Activated CD8-positive, alpha-beta memory T cell treated with anti-CD3 and anti-CD28 coated beads, Interleukin-2, amount 10 ng/mL, durations not matched to agents 7 days and 5 days (primary cell): ENCODE measurements around the gene MAT2A. TPM values are rescaled to one million over a fixed set of nuclear protein-coding genes. Genes with fewer than 3 reads are reported as not detected.
A peak's percentile ranks its signal among the peaks of the same experiment; 100 is the strongest.

Source experiments
- ATAC-seq: fragments of 150-1000 bp; cut with Tn5 transposase; one replicate; pipeline ENCODE4 v1.10.0; 2021; ENCODE audit warnings: moderate library complexity
- CTCF ChIA-PET: fragments of 350-600 bp; sonication (Branson Sonifier 250); formaldehyde crosslinking; loops from one replicate; lab custom pipeline; 2021; ENCODE audit warnings: antibody characterized with exemption; lab: Charles Lee
- DNase-seq: peaks from one replicate; pipeline ENCODE4 v3.0.0-alpha.2; 2020
- H3K27ac Mint-ChIP-seq: one replicate; pipeline ENCODE4 v1.8.0; 2021; ENCODE audit warnings: mild to moderate bottlenecking, mixed read lengths
- H3K27me3 Mint-ChIP-seq: one replicate; pipeline ENCODE4 v1.8.0; 2021; ENCODE audit warnings: mixed read lengths
- H3K36me3 Mint-ChIP-seq: one replicate; pipeline ENCODE4 v1.8.0; 2021; ENCODE audit warnings: mild to moderate bottlenecking, mixed read lengths
- H3K4me1 Mint-ChIP-seq: one replicate; pipeline ENCODE4 v1.8.0; 2021; ENCODE audit warnings: mixed read lengths
- H3K4me3 Mint-ChIP-seq: one replicate; pipeline ENCODE4 v1.8.0; 2021; ENCODE audit warnings: mild to moderate bottlenecking, moderate library complexity, mixed read lengths
- H3K9me3 Mint-ChIP-seq: one replicate; pipeline ENCODE4 v1.8.0; 2022; ENCODE audit warnings: low read depth, mixed read lengths
- total RNA-seq, 2 experiments: library from RNA; stranded (reverse); gene quantifications; one replicate each; pipeline ENCODE4 v1.2.3, GENCODE V29; 2021

Gene MAT2A
- 100 to 1,000 TPM; 271 to 336 TPM for total RNA-seq

- ATAC-seq (peak; percentile 79), DNase-seq (peak; percentile 90)
- H3K4me3 Mint-ChIP-seq: peak within 1 kb of the TSS; percentile 96
- H3K9me3 Mint-ChIP-seq: no peaks in the 10 kb centered on the region
- peaks cover 41% of the 10 kb centered on the region for H3K36me3 Mint-ChIP-seq
- H3K27ac Mint-ChIP-seq: peak within 1 kb of the TSS; percentile 97
- H3K4me1 Mint-ChIP-seq: peaks cover 43% of the 10 kb centered on the region
- CTCF ChIA-PET: interaction anchor here (0.6 to 22.1 kb wide), 6 partner anchors 13 to 147 kb away, joined by 3 to 458 read pairs (median 7); partner anchors contain the start of gene SH2D6
- no peaks in the 10 kb centered on the region for H3K27me3 Mint-ChIP-seq
These were observed at the start of gene MAT2A for GRCh38 chr2:85538507-85539360. TSS of gene MAT2A (plus strand) at chr2:85539168. CDS start at chr2:85539288, 120 bp downstream.

- no peaks in the 10 kb centered on the region for H3K36me3 Mint-ChIP-seq
- ATAC-seq (no peak), DNase-seq (no peak)
- no peak overlapping the region for H3K4me3 Mint-ChIP-seq
- H3K27ac Mint-ChIP-seq: no peak overlapping the region
- CTCF ChIA-PET: no interaction called here
- no peaks in the 10 kb centered on the region for H3K27me3 Mint-ChIP-seq
- H3K4me1 Mint-ChIP-seq: no peaks in the 10 kb centered on the region
- H3K9me3 Mint-ChIP-seq: no peaks in the 10 kb centered on the region
These were observed 47.9 kb upstream of the MAT2A start for GRCh38 chr2:85490861-85491755.

GRCh38 chr2:85496436-85496835 is 42.5 kb upstream of the MAT2A start:
- DNase-seq (no peak), ATAC-seq (no peak)
- Mint-ChIP-seq H3K27me3 (peaks cover 3% of the 10 kb centered on the region), H3K4me3 (no peak overlapping the region), H3K27ac (no peak overlapping the region), H3K36me3 (no peaks in the 10 kb centered on the region), H3K4me1 (no peaks in the 10 kb centered on the region), H3K9me3 (no peaks in the 10 kb centered on the region)
- CTCF ChIA-PET: no interaction called here

GRCh38 chr2:85497944-85498630 is 40.9 kb upstream of the MAT2A start:
- Mint-ChIP-seq H3K27me3 (peaks cover 3% of the 10 kb centered on the region), H3K4me3 (no peak overlapping the region), H3K4me1 (no peaks in the 10 kb centered on the region), H3K9me3 (no peaks in the 10 kb centered on the region), H3K36me3 (no peaks in the 10 kb centered on the region), H3K27ac (no peak overlapping the region)
- ATAC-seq (no peak), DNase-seq (no peak)
- CTCF ChIA-PET: no interaction called here

- Mint-ChIP-seq H3K9me3 (no peaks in the 10 kb centered on the region), H3K27ac (no peak overlapping the region), H3K4me3 (no peak overlapping the region), H3K27me3 (peaks cover 3% of the 10 kb centered on the region), H3K4me1 (no peaks in the 10 kb centered on the region), H3K36me3 (no peaks in the 10 kb centered on the region)
- DNase-seq (no peak), ATAC-seq (no peak)
- CTCF ChIA-PET: no interaction called here
These were observed 37.7 kb upstream of the MAT2A start for GRCh38 chr2:85501248-85501647.

- Mint-ChIP-seq H3K27ac (no peak overlapping the region), H3K36me3 (no peaks in the 10 kb centered on the region), H3K4me3 (no peak overlapping the region), H3K9me3 (no peaks in the 10 kb centered on the region), H3K4me1 (no peaks in the 10 kb centered on the region), H3K27me3 (peaks cover 6% of the 10 kb centered on the region)
- CTCF ChIA-PET: interaction anchor here (1.0 kb wide), 1 partner anchor 53 kb away, joined by 3 read pairs; no protein-coding TSS in a partner anchor
- no peak for DNase-seq
- ATAC-seq: no peak
These were observed 36.2 kb upstream of the MAT2A start for GRCh38 chr2:85502720-85503119.

GRCh38 chr2:85503168-85503850 is 35.7 kb upstream of the MAT2A start:
- CTCF ChIA-PET: interaction anchor here (1.0 kb wide), 1 partner anchor 54 kb away, joined by 3 read pairs; no protein-coding TSS in a partner anchor
- DNase-seq (no peak), ATAC-seq (no peak)
- H3K27ac Mint-ChIP-seq: no peak overlapping the region
- H3K27me3 Mint-ChIP-seq: peaks cover 6% of the 10 kb centered on the region
- no peaks in the 10 kb centered on the region for H3K9me3 Mint-ChIP-seq
- no peaks in the 10 kb centered on the region for H3K36me3 Mint-ChIP-seq
- no peaks in the 10 kb centered on the region for H3K4me1 Mint-ChIP-seq
- no peak overlapping the region for H3K4me3 Mint-ChIP-seq

GRCh38 chr2:85503851-85504777 is 34.9 kb upstream of the MAT2A start:
- Mint-ChIP-seq H3K4me1 (no peaks in the 10 kb centered on the region), H3K27me3 (peaks cover 6% of the 10 kb centered on the region), H3K4me3 (no peak overlapping the region), H3K27ac (no peak overlapping the region), H3K9me3 (no peaks in the 10 kb centered on the region), H3K36me3 (no peaks in the 10 kb centered on the region)
- DNase-seq: no peak
- CTCF ChIA-PET: no interaction called here
- ATAC-seq: no peak

- DNase-seq: no peak
- Mint-ChIP-seq H3K4me1 (no peaks in the 10 kb centered on the region), H3K9me3 (no peaks in the 10 kb centered on the region), H3K36me3 (no peaks in the 10 kb centered on the region), H3K27me3 (peaks cover 6% of the 10 kb centered on the region), H3K27ac (no peak overlapping the region), H3K4me3 (no peak overlapping the region)
- CTCF ChIA-PET: no interaction called here
- ATAC-seq: no peak
These were observed 34.1 kb upstream of the MAT2A start for GRCh38 chr2:85504778-85505261.

GRCh38 chr2:85505551-85506238 is 33.3 kb upstream of the MAT2A start:
- CTCF ChIA-PET: no interaction called here
- no peak for ATAC-seq
- DNase-seq: no peak
- no peak overlapping the region for H3K4me3 Mint-ChIP-seq
- no peak overlapping the region for H3K27ac Mint-ChIP-seq
- H3K27me3 Mint-ChIP-seq: peaks cover 6% of the 10 kb centered on the region
- no peaks in the 10 kb centered on the region for H3K9me3 Mint-ChIP-seq
- H3K36me3 Mint-ChIP-seq: no peaks in the 10 kb centered on the region
- H3K4me1 Mint-ChIP-seq: no peaks in the 10 kb centered on the region

- CTCF ChIA-PET: interaction anchor here (0.6 kb wide), 2 partner anchors 13 to 173 kb away, joined by 3 read pairs; no protein-coding TSS in a partner anchor
- H3K27me3 Mint-ChIP-seq: peaks cover 3% of the 10 kb centered on the region
- no peak overlapping the region for H3K27ac Mint-ChIP-seq
- H3K4me1 Mint-ChIP-seq: no peaks in the 10 kb centered on the region
- DNase-seq (no peak), ATAC-seq (no peak)
- H3K36me3 Mint-ChIP-seq: no peaks in the 10 kb centered on the region
- no peaks in the 10 kb centered on the region for H3K9me3 Mint-ChIP-seq
- no peak overlapping the region for H3K4me3 Mint-ChIP-seq
These were observed 32.2 kb upstream of the MAT2A start for GRCh38 chr2:85506768-85507181.
